Measurements from ENCODE around the gene TSPOAP1. TPM values are rescaled to one million over a fixed set of nuclear protein-coding genes. Genes with fewer than 3 reads are reported as not detected.

The TSPOAP1 gene
- total RNA-seq, 1 experiment from 2014 or later: 4.3 TPM

GRCh38 chr17:58277802-58278595 is 50.6 kb downstream of the TSPOAP1 start:
- BruUV-seq (replicated peaks): no TSS peak
- H3K9me3 ChIP-seq (ENCODE audit: low read length): no peaks in the 10 kb centered on the region
- ATAC-seq: no peak
- no peak overlapping the region for H3K27ac ChIP-seq (ENCODE audit: low read length)
- no peaks in the 10 kb centered on the region for H3K36me3 ChIP-seq (ENCODE audit: low read depth, low read length)
- intact Hi-C loops (cut with micrococcal nuclease): no loop called here
- H4K20me1 ChIP-seq (ENCODE audit: low read length): no peaks in the 10 kb centered on the region
- DNase-seq: no peak
- no peak overlapping the region for H2AFZ ChIP-seq (ENCODE audit: low read length)
- no peaks in the 10 kb centered on the region for H3K9me2 ChIP-seq (replicated peaks; ENCODE audit: low read length)
- ChIA-PET CTCF (no interaction called here), POLR2A (ENCODE audit: unreplicated experiment) (no interaction called here)
- H3K4me1 ChIP-seq (ENCODE audit: insufficient read depth, low read length): no peaks in the 10 kb centered on the region
- H3K9ac ChIP-seq (ENCODE audit: low read length): no peak overlapping the region
- no peak overlapping the region for H3K4me3 ChIP-seq (ENCODE audit: low read length)
- no peaks in the 10 kb centered on the region for H3F3A ChIP-seq (ENCODE audit: low read length, unreplicated experiment)
- no peak overlapping the region for H3K4me2 ChIP-seq (ENCODE audit: low read length)
- no peaks in the 10 kb centered on the region for H3K79me2 ChIP-seq (ENCODE audit: low read length)
- TF ChIP-seq CTCF (conservative IDR thresholded peaks at IDR 0.05; ENCODE audit: low read depth, low read length) (no peak), EZH2 (IDR thresholded peaks at IDR 0.05; ENCODE audit: low read length, unreplicated experiment) (no peak), EZH2phosphoT487 (IDR thresholded peaks at IDR 0.05; ENCODE audit: borderline replicate concordance, low read length) (no peak)
- 0 out of 2 replicates have a peak, but pooled peaks cover 18% of the 10 kb centered on the region for H3K27me3 ChIP-seq (ENCODE audit: low read length)

- H3K36me3 ChIP-seq (ENCODE audit: low read depth, low read length): no peaks in the 10 kb centered on the region
- ATAC-seq: no peak
- no peaks in the 10 kb centered on the region for H3F3A ChIP-seq (ENCODE audit: low read length, unreplicated experiment)
- no peak overlapping the region for H3K9ac ChIP-seq (ENCODE audit: low read length)
- H3K27me3 ChIP-seq (ENCODE audit: low read length): 0 out of 2 replicates have a peak, but pooled peaks cover 19% of the 10 kb centered on the region
- DNase-seq: peak; percentile 50
- ChIA-PET CTCF (no interaction called here), POLR2A (ENCODE audit: unreplicated experiment) (no interaction called here)
- no peak for TF ChIP-seq EZH2 (IDR thresholded peaks at IDR 0.05; ENCODE audit: low read length, unreplicated experiment)
- TF ChIP-seq CTCF (conservative IDR thresholded peaks at IDR 0.05; ENCODE audit: low read depth, low read length): peak; percentile 69
- BruUV-seq (replicated peaks): no TSS peak
- no peak overlapping the region for H2AFZ ChIP-seq (ENCODE audit: low read length)
- no peaks in the 10 kb centered on the region for H3K4me1 ChIP-seq (ENCODE audit: insufficient read depth, low read length)
- H3K4me2 ChIP-seq (ENCODE audit: low read length): no peak overlapping the region
- no peaks in the 10 kb centered on the region for H3K9me2 ChIP-seq (replicated peaks; ENCODE audit: low read length)
- H3K27ac ChIP-seq (ENCODE audit: low read length): no peak overlapping the region
- intact Hi-C loops (cut with micrococcal nuclease): no loop called here
- H3K4me3 ChIP-seq (ENCODE audit: low read length): no peak overlapping the region
- H4K20me1 ChIP-seq (ENCODE audit: low read length): no peaks in the 10 kb centered on the region
- H3K79me2 ChIP-seq (ENCODE audit: low read length): no peaks in the 10 kb centered on the region
- H3K9me3 ChIP-seq (ENCODE audit: low read length): no peaks in the 10 kb centered on the region
Observed at GRCh38 chr17:58277107-58277801, 51.3 kb downstream of the TSPOAP1 start.

- no peaks in the 10 kb centered on the region for H4K20me1 ChIP-seq (ENCODE audit: low read length)
- H3K27me3 ChIP-seq (ENCODE audit: low read length): 0 out of 2 replicates have a peak, but pooled peaks cover 23% of the 10 kb centered on the region
- no peak overlapping the region for H3K4me2 ChIP-seq (ENCODE audit: low read length)
- ATAC-seq (no peak), DNase-seq (no peak)
- CTCF ChIA-PET: no interaction called here
- no peaks in the 10 kb centered on the region for H3F3A ChIP-seq (ENCODE audit: low read length, unreplicated experiment)
- no peaks in the 10 kb centered on the region for H3K4me1 ChIP-seq (ENCODE audit: insufficient read depth, low read length)
- H3K36me3 ChIP-seq (ENCODE audit: low read depth, low read length): no peaks in the 10 kb centered on the region
- no TSS peak for BruUV-seq (replicated peaks)
- H2AFZ ChIP-seq (ENCODE audit: low read length): no peak overlapping the region
- H3K4me3 ChIP-seq (ENCODE audit: low read length): no peak overlapping the region
- no peaks in the 10 kb centered on the region for H3K9me2 ChIP-seq (replicated peaks; ENCODE audit: low read length)
- no peaks in the 10 kb centered on the region for H3K9me3 ChIP-seq (ENCODE audit: low read length)
- TF ChIP-seq CTCF (conservative IDR thresholded peaks at IDR 0.05; ENCODE audit: low read depth, low read length) (no peak), EZH2phosphoT487 (IDR thresholded peaks at IDR 0.05; ENCODE audit: borderline replicate concordance, low read length) (no peak), EZH2 (IDR thresholded peaks at IDR 0.05; ENCODE audit: low read length, unreplicated experiment) (no peak)
- H3K79me2 ChIP-seq (ENCODE audit: low read length): no peaks in the 10 kb centered on the region
- intact Hi-C loops (cut with micrococcal nuclease): no loop called here
- POLR2A ChIA-PET (ENCODE audit: unreplicated experiment): no interaction called here
- H3K27ac ChIP-seq (ENCODE audit: low read length): no peak overlapping the region
- H3K9ac ChIP-seq (ENCODE audit: low read length): no peak overlapping the region
Observed at GRCh38 chr17:58276423-58276822, 52.2 kb downstream of the TSPOAP1 start.

Measured in PC-3 (cell line).